HEK293 (cell line): ENCODE data around the gene SH3RF1.

ENCODE experiments used
- CTCF ChIA-PET: fragments of 350-600 bp; formaldehyde crosslinking; extraction: SDS; loops from one replicate; lab custom pipeline; 2021; ENCODE audit warnings: antibody characterized with exemption; lab: Yijun Ruan, JAX
- POLR2A ChIA-PET: fragments of 300-600 bp; formaldehyde crosslinking; extraction: SDS; loops from one replicate; lab custom pipeline; 2020; ENCODE audit warnings: antibody characterized with exemption, inconsistent platforms; lab: Yijun Ruan, JAX
- H3K27ac ChIP-seq: fragments of 200-500 bp; sonication (Bioruptor generic); 2 replicates; pipeline ENCODE4 v1.5.1; 2014; ENCODE audit warnings: low read depth, low read length, control low read depth, inconsistent platforms; ENCODE audit errors: extremely low read depth
- H3K36me3 ChIP-seq, 2 experiments: fragments of 200-500 bp in 1 of 2; sonication (Bioruptor generic) in 1 of 2; 1 replicate in 1 of 2; 2 replicates in 1 of 2; pipeline ENCODE4 v1.5.1; 2014 to 2017; ENCODE audit warnings: inconsistent platforms in 2 of 2, low read length in 2 of 2; ENCODE audit not compliant: control insufficient read depth in 2 of 2, insufficient read depth in 1 of 2
- H3K4me1 ChIP-seq: fragments of 200-500 bp; sonication (Bioruptor generic); 2 replicates; pipeline ENCODE4 v1.5.1; 2014; ENCODE audit warnings: mild to moderate bottlenecking, low read length, inconsistent platforms; ENCODE audit not compliant: control insufficient read depth, insufficient read depth
- H3K4me3 ChIP-seq: 2 replicates; pipeline ENCODE4 v1.5.1; 2011; ENCODE audit warnings: low read depth, mild to moderate bottlenecking, control low read depth, low read length, moderate library complexity
- H3K9me3 ChIP-seq: fragments of 200-500 bp; sonication (Bioruptor generic); 2 replicates; pipeline ENCODE4 v1.5.1; 2014; ENCODE audit warnings: low read depth, low read length, inconsistent platforms; ENCODE audit not compliant: control insufficient read depth, insufficient read depth
- EGR2 ChIP-seq: fragments of 450-650 bp; formaldehyde crosslinking; IDR thresholded peaks from 2 replicates; pipeline ENCODE4 v1.5.1; 2016; ENCODE audit warnings: low read depth, missing biosample characterization, missing genetic modification characterization
- PRDM4 ChIP-seq: fragments of 450-650 bp; formaldehyde crosslinking; IDR thresholded peaks from 2 replicates; pipeline ENCODE4 v1.5.1; 2017; ENCODE audit warnings: missing biosample characterization, missing genetic modification characterization
- SP7 ChIP-seq: fragments of 450-650 bp; formaldehyde crosslinking; IDR thresholded peaks from 2 replicates; pipeline ENCODE4 v1.5.1; 2016; ENCODE audit warnings: missing biosample characterization, missing genetic modification characterization
- TCF7L2 ChIP-seq: IDR thresholded peaks from 2 replicates; pipeline ENCODE4 v1.6.1; 2011; ENCODE audit warnings: low read depth, mild to moderate bottlenecking, inconsistent platforms, low read length, moderate library complexity, borderline replicate concordance
- TRIM28 ChIP-seq: IDR thresholded peaks from 2 replicates; pipeline ENCODE4 v1.6.1; 2011; ENCODE audit warnings: low read length, control low read depth, borderline replicate concordance
- WT1 ChIP-seq: fragments of 450-650 bp; formaldehyde crosslinking; IDR thresholded peaks from 2 replicates; pipeline ENCODE4 v1.5.1; 2016; ENCODE audit warnings: missing biosample characterization, missing genetic modification characterization
- ZEB2 ChIP-seq: fragments of 450-650 bp; formaldehyde crosslinking; IDR thresholded peaks from 2 replicates; pipeline ENCODE4 v1.5.1; 2016; ENCODE audit warnings: missing biosample characterization, missing genetic modification characterization
- ZFHX2 ChIP-seq: fragments of 450-650 bp; formaldehyde crosslinking; conservative IDR thresholded peaks from 2 replicates; pipeline ENCODE4 v1.5.1; 2016; ENCODE audit warnings: missing biosample characterization, missing genetic modification characterization
- ZNF341 ChIP-seq: fragments of 450-650 bp; formaldehyde crosslinking; IDR thresholded peaks from 2 replicates; pipeline ENCODE4; 2016; ENCODE audit warnings: low read depth, missing biosample characterization, missing genetic modification characterization
- ZNF350 ChIP-seq: fragments of 450-650 bp; formaldehyde crosslinking; IDR thresholded peaks from 2 replicates; pipeline ENCODE4 v1.5.0; 2017; ENCODE audit warnings: missing biosample characterization, mild to moderate bottlenecking, missing genetic modification characterization
- ZNF398 ChIP-seq: fragments of 450-650 bp; formaldehyde crosslinking; IDR thresholded peaks from 2 replicates; pipeline ENCODE4 v1.5.1; 2017; ENCODE audit warnings: missing biosample characterization, missing genetic modification characterization
- ZNF404 ChIP-seq: fragments of 450-650 bp; formaldehyde crosslinking; IDR thresholded peaks from 2 replicates; pipeline ENCODE4 v1.5.1; 2017; ENCODE audit warnings: missing biosample characterization, missing genetic modification characterization
- ZNF416 ChIP-seq: fragments of 450-650 bp; formaldehyde crosslinking; IDR thresholded peaks from 2 replicates; pipeline ENCODE4 v1.5.1; 2016; ENCODE audit warnings: missing biosample characterization, missing genetic modification characterization
- ZNF514 ChIP-seq: fragments of 450-650 bp; formaldehyde crosslinking; IDR thresholded peaks from 2 replicates; pipeline ENCODE4 v1.5.1; 2016; ENCODE audit warnings: missing biosample characterization, missing genetic modification characterization
- ZNF639 ChIP-seq: fragments of 450-650 bp; formaldehyde crosslinking; IDR thresholded peaks from 2 replicates; pipeline ENCODE4 v1.5.1; 2016; ENCODE audit warnings: missing biosample characterization, missing genetic modification characterization
- ZNF645 ChIP-seq: fragments of 450-650 bp; formaldehyde crosslinking; IDR thresholded peaks from 2 replicates; pipeline ENCODE4; 2016; ENCODE audit warnings: missing biosample characterization, missing genetic modification characterization
- ZNF664 ChIP-seq: fragments of 450-650 bp; formaldehyde crosslinking; IDR thresholded peaks from 2 replicates; pipeline ENCODE4 v1.5.1; 2016; ENCODE audit warnings: missing biosample characterization, missing genetic modification characterization
- ZNF701 ChIP-seq: fragments of 450-650 bp; formaldehyde crosslinking; IDR thresholded peaks from 2 replicates; pipeline ENCODE4 v1.5.1; 2016; ENCODE audit warnings: missing biosample characterization, missing genetic modification characterization
- TF ChIP-seq, protein P1 (sequence below): fragments of 450-650 bp; formaldehyde crosslinking; IDR thresholded peaks from 2 replicates; pipeline ENCODE4 v1.5.1; 2016; ENCODE audit warnings: missing biosample characterization, missing genetic modification characterization, borderline replicate concordance
- TF ChIP-seq, protein P2 (sequence below): fragments of 450-650 bp; formaldehyde crosslinking; IDR thresholded peaks from 2 replicates; pipeline ENCODE4 v1.5.1; 2016; ENCODE audit warnings: missing biosample characterization, missing genetic modification characterization

SH3RF1 gene

GRCh38 chr4:169185133-169185956 is 85.4 kb downstream of the SH3RF1 start:
- H3K9me3 ChIP-seq = no peaks in the 10 kb centered on the region
- TF ChIP-seq ZNF514 (no peak), ZNF404 (no peak), ZFHX2 (0 out of 2 replicates have a peak, but pooled peaks have one; percentile 17), ZNF645 (tag by site-specific recombination) (no peak), ZNF701 (no peak), TRIM28 (0 out of 2 replicates have a peak, but pooled peaks have one; percentile 13), ZNF350 (tag by site-specific recombination) (no peak), ZNF398 (tag by site-specific recombination) (peak; percentile 53), EGR2 (tag by site-specific recombination) (peak; percentile 9; the same call in 1 of the 2 replicates), SP7 (tag by site-specific recombination) (peak; percentile 73), ZNF341 (tag by site-specific recombination) (peak; percentile 55), PRDM4 (tag by site-specific recombination) (no peak), ZNF639 (no peak), ZNF664 (no peak), TCF7L2 (no peak), ZEB2 (tag by site-specific recombination) (no peak), WT1 (tag by site-specific recombination) (peak; percentile 44; the same call in 1 of the 2 replicates), ZNF416 (tag by site-specific recombination) (no peak)
- TF ChIP-seq, protein P1, sequence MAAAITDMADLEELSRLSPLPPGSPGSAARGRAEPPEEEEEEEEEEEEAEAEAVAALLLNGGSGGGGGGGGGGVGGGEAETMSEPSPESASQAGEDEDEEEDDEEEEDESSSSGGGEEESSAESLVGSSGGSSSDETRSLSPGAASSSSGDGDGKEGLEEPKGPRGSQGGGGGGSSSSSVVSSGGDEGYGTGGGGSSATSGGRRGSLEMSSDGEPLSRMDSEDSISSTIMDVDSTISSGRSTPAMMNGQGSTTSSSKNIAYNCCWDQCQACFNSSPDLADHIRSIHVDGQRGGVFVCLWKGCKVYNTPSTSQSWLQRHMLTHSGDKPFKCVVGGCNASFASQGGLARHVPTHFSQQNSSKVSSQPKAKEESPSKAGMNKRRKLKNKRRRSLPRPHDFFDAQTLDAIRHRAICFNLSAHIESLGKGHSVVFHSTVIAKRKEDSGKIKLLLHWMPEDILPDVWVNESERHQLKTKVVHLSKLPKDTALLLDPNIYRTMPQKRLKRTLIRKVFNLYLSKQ = no peak
- TF ChIP-seq, protein P2, sequence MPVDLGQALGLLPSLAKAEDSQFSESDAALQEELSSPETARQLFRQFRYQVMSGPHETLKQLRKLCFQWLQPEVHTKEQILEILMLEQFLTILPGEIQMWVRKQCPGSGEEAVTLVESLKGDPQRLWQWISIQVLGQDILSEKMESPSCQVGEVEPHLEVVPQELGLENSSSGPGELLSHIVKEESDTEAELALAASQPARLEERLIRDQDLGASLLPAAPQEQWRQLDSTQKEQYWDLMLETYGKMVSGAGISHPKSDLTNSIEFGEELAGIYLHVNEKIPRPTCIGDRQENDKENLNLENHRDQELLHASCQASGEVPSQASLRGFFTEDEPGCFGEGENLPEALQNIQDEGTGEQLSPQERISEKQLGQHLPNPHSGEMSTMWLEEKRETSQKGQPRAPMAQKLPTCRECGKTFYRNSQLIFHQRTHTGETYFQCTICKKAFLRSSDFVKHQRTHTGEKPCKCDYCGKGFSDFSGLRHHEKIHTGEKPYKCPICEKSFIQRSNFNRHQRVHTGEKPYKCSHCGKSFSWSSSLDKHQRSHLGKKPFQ (tag by site-specific recombination) = no peak
- TF ChIP-seq, all 188 proteins: peak for 7
- Histone ChIP-seq H3K27ac (no peak overlapping the region), H3K4me3 (no peak overlapping the region), H3K4me1 (peaks cover 11% of the 10 kb centered on the region), H3K36me3 (no peaks in the 10 kb centered on the region)
- ChIA-PET CTCF (interaction anchor here (0.6 kb wide), 1 partner anchor 62 kb away, joined by 3 read pairs; no protein-coding TSS in a partner anchor), POLR2A (no interaction called here)
